Psoas muscle (tissue), 8 donors: ENCODE measurements around the gene SCML1. TPM values are rescaled to one million over a fixed set of nuclear protein-coding genes. Genes with fewer than 3 reads are reported as not detected.

ENCODE experiments used
- ATAC-seq, 4 donors: fragments of 200-7000 bp; cut with Tn5 transposase; one replicate each; pipeline ENCODE4 v1.9.1; 2020; ENCODE audit warnings: moderate library complexity in 3 of 4, mild to moderate bottlenecking in 2 of 4
- DNase-seq, 2 donors: peaks; one replicate each; pipeline ENCODE4 v3.0.0-alpha.2; 2020
- H3K27ac ChIP-seq: fragments of 200-600 bp; one replicate; pipeline ENCODE4 v1.8.0; 2022
- H3K27me3 ChIP-seq, 3 donors: fragments of 200-600 bp in 1 of 3; one replicate each; pipeline versions ENCODE4 v1.6.1 to v1.8.0; 2013 to 2022; ENCODE audit warnings: low read length in 2 of 3, mild to moderate bottlenecking in 2 of 3, moderate library complexity in 1 of 3; ENCODE audit not compliant: insufficient read depth in 3 of 3
- H3K36me3 ChIP-seq, 2 donors: fragments of 200-600 bp in 1 of 2; one replicate each; pipeline versions ENCODE4 v1.6.1 to v1.8.0; 2013 to 2022; ENCODE audit warnings: low read depth in 1 of 2, mild to moderate bottlenecking in 1 of 2, moderate library complexity in 1 of 2; ENCODE audit not compliant: insufficient read depth in 1 of 2
- H3K4me1 ChIP-seq: fragments of 200-600 bp; one replicate; pipeline ENCODE4 v1.8.0; 2022
- H3K4me3 ChIP-seq: fragments of 200-600 bp; one replicate; pipeline ENCODE4 v1.8.0; 2022; ENCODE audit warnings: mild to moderate bottlenecking
- H3K9me3 ChIP-seq: fragments of 200-600 bp; one replicate; pipeline ENCODE4 v1.8.0; 2022
- WGBS, 3 donors: extraction: QIAGEN DNeasy Blood & Tissue Kit; methylation state at CpG; one replicate each; pipeline versions ENCODE4 v1.1.6 to v1.1.7; 2013; 5-methylcytosine and 5-hydroxymethylcytosine counted together
- intact Hi-C, 2 donors: fragments of 100-400 bp; cut with DNase I; formaldehyde crosslinking; loops; one replicate each; pipeline versions ENCODE4 v1.11.0 to v1.14.2; 2022
- long read RNA-seq, 2 donors: library from polyadenylated mRNA; unstranded; transcript quantifications; one replicate each; pipeline ENCODE4 v2.0.0, GENCODE V29; 2021
- polyA plus RNA-seq, 3 donors: library from polyadenylated mRNA; stranded (reverse); fragments of 200-250 nt; gene quantifications; one replicate each; pipeline ENCODE4 v1.2.3, GENCODE V29; 2013
- total RNA-seq, 4 donors: library from RNA; stranded (reverse); fragmentation: NEBNext Ultra II Directional in 2 of 4; extraction: Animal tissue kit (Norgen Biotek cat#: 25700) in 2 of 4; gene quantifications; one replicate each; pipeline versions ENCODE4 v1.2.1 to v1.2.4, GENCODE V29; 2021 to 2023
- TF ChIP-seq, protein P1 (sequence below): fragments of 200-600 bp; IDR thresholded peaks from one replicate; pipeline ENCODE4 v1.8.0; 2022; ENCODE audit warnings: antibody characterized with exemption
- donor health status: healthy with polysubstance abuse.
- donor health status: DM: no; HTN: no; CAD: no; lungs with moderate emphysema.
- donor health status: Bipolar disorder and iron deficiency.
- donor health status: healthy.
- donor health status: DM: yes; HTN: yes; CAD: no.
- donor health status: DM: no; HTN: no; CAD: no.
- donor health status: DM: no; HTN: no; CAD: no.
- donor health status: DM: yes; HTN: yes; CAD: no.

Gene SCML1
- total RNA-seq: 10 to 100 TPM in 2 of 4 donors, 1 to 10 TPM in 2; 7.4 to 13.5 (median 9.5) TPM
- 10 to 100 TPM in 2 of 3 donors, 1 to 10 TPM in 1; 9.4 to 17.2 (median 11.4) TPM for polyA plus RNA-seq
- long read RNA-seq, donor 1, partial matches to known transcripts: 0 of 2 reads
- long read RNA-seq, donor 1, other reads (novel, unspliced or antisense): 0 of 2 reads
- long read RNA-seq, donor 2, partial matches to known transcripts: 1 of 11 reads
- long read RNA-seq, donor 2, other reads (novel, unspliced or antisense): 5 of 11 reads

GRCh38 chrX:17736856-17737709 lies at the start of gene SCML1:
Gene SCML1 (plus strand): TSS chrX:17737493. CDS start chrX:17744187, 6,694 bp downstream.
- 0 to 34% (median 0%) methylated on average over 35 to 61 of the region's 67 CpGs for WGBS, 3 donors
- H3K36me3 ChIP-seq: no peaks in the 10 kb centered on the region
- H3K4me1 ChIP-seq: peaks cover 6% of the 10 kb centered on the region
- intact Hi-C loops: loop anchor here in 1 of 2 donors (10.0 kb wide), 1 partner anchor 1248 kb away; the partner anchor contains the start of gene PHKA2
- ATAC-seq (peak; percentile 93 to 97 (median 95)), DNase-seq (peak; percentile 96 to 98)
- H3K27me3 ChIP-seq: peaks cover 0 to 3% (median 0%) of the 10 kb centered on the region in 3 donors
- H3K27ac ChIP-seq: peak within 1 kb of the TSS; percentile 84
- TF ChIP-seq, protein P1, sequence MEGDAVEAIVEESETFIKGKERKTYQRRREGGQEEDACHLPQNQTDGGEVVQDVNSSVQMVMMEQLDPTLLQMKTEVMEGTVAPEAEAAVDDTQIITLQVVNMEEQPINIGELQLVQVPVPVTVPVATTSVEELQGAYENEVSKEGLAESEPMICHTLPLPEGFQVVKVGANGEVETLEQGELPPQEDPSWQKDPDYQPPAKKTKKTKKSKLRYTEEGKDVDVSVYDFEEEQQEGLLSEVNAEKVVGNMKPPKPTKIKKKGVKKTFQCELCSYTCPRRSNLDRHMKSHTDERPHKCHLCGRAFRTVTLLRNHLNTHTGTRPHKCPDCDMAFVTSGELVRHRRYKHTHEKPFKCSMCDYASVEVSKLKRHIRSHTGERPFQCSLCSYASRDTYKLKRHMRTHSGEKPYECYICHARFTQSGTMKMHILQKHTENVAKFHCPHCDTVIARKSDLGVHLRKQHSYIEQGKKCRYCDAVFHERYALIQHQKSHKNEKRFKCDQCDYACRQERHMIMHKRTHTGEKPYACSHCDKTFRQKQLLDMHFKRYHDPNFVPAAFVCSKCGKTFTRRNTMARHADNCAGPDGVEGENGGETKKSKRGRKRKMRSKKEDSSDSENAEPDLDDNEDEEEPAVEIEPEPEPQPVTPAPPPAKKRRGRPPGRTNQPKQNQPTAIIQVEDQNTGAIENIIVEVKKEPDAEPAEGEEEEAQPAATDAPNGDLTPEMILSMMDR: no peak
- H3K9me3 ChIP-seq: no peaks in the 10 kb centered on the region
- peak within 1 kb of the TSS; percentile 68 for H3K4me3 ChIP-seq

GRCh38 chrX:17687648-17688047 lies 49.6 kb upstream of the SCML1 start:
- 89 to 100% (median 97%) methylated on average over 11 to 14 of the region's 14 CpGs for WGBS, 3 donors
- Histone ChIP-seq H3K4me3 (no peak overlapping the region), H3K27ac (no peak overlapping the region), H3K27me3 (peaks cover 0 to 5% (median 0%) of the 10 kb centered on the region in 3 donors), H3K9me3 (no peaks in the 10 kb centered on the region), H3K4me1 (no peaks in the 10 kb centered on the region), H3K36me3 (no peaks in the 10 kb centered on the region)
- TF ChIP-seq, protein P1: no peak
- DNase-seq: no peak
- ATAC-seq: no peak
- intact Hi-C loops: loop anchor here in 1 of 2 donors (10.0 kb wide), 1 partner anchor 563 kb away; no protein-coding TSS in a partner anchor

DNA sequence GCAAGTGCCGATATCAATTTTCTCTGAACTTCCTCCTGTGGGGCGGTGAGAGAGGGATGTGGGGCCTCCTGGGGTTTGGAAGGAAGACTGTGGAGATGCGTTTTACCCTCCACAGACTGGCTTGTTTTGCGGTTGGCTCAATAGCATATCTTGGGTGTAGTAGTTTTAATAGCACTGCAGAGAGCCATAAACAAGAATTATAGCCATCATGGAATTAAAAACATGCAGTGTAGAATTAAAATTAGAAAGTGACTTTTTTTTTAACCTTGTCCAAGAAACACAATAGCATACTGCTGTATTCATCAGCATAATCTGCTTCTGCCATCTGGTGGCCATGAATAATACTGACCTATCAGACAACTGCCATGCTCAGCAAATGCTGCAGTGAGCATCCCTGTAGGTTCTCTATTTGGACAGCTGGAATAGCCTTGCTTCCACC lies 47.3 kb upstream of the SCML1 start:
- 8 to 30% (median 10%) methylated on average over 4 of the region's 4 CpGs for WGBS, 3 donors
- Histone ChIP-seq H3K27me3 (peaks cover 0 to 11% (median 0%) of the 10 kb centered on the region in 3 donors), H3K27ac (no peak overlapping the region), H3K9me3 (no peaks in the 10 kb centered on the region), H3K4me3 (no peak overlapping the region), H3K36me3 (no peaks in the 10 kb centered on the region), H3K4me1 (no peaks in the 10 kb centered on the region)
- DNase-seq: no peak
- TF ChIP-seq, protein P1: peak; percentile 74
- intact Hi-C loops: loop anchor here (2.0 to 10.0 kb wide), 4 partner anchors 155 to 565 kb away; no protein-coding TSS in a partner anchor
- ATAC-seq: peak; percentile 73 to 90 (median 78)

DNA sequence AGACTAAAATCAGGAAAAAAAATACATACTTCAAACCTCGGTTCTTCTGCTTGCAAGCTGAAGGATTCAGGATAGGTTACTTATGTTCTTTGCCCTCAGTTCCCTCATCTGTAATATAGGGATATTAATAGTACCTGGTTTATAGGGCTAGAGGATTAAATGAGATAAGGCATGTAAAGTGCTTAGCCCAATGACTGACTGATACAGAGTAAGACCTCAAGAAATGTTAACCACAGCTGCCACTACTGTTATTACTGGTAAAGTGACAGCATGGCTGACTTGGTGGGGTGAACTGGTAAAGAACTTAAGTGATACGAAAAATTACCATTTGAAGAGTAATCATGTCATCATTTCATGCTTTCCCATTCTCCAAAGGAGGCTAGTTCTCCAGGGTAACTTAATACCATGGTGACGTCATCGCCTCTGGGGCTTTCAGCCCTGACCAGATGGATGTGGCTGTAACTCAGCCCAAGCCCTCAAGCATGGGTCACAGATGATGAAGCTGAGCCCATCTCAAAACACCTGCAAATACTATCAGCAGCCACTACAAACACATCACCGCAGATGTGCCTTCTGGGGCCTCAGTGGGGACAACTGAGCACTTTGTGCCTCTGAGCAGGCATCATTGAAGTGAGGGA lies 44.5 kb upstream of the SCML1 start:
- Histone ChIP-seq H3K4me3 (no peak overlapping the region), H3K36me3 (no peaks in the 10 kb centered on the region), H3K27me3 (peaks cover 0 to 11% (median 0%) of the 10 kb centered on the region in 3 donors), H3K9me3 (no peaks in the 10 kb centered on the region), H3K4me1 (no peaks in the 10 kb centered on the region), H3K27ac (no peak overlapping the region)
- TF ChIP-seq, protein P1: no peak
- WGBS, 3 donors: 45 to 51% (median 50%) methylated on average over 5 of the region's 5 CpGs
- no peak for ATAC-seq
- intact Hi-C loops: loop anchor here (5.0 to 10.0 kb wide), 2 partner anchors 158 to 451 kb away; no protein-coding TSS in a partner anchor
- peak in 1 of 2 donors; percentile 55 for DNase-seq
